K562 (cell line): ENCODE results near the gene ATG14. TPM values are rescaled to one million over a fixed set of nuclear protein-coding genes. Genes with fewer than 3 reads are reported as not detected.

Experiments
- ATAC-seq: fragments of 200-7000 bp; cut with Tn5 transposase; 3 replicates; pipeline ENCODE4 v1.9.1; 2020; ENCODE audit warnings: moderate library complexity
- BruUV-seq: library from RNA; stranded (reverse); fragments of 400-500 nt; replicated peaks from 2 replicates; lab custom pipeline; 2021; lab: Mats Ljungman, UMichigan
- CTCF ChIA-PET: fragments of 300-600 bp; formaldehyde crosslinking; extraction: SDS; loops from one replicate; lab custom pipeline; 2021; ENCODE audit warnings: low intra/inter-chr PET ratio; lab: Yijun Ruan, JAX
- POLR2A ChIA-PET: fragments of 300-600, 350-650 bp; sonication (Branson Sonifier 250); formaldehyde crosslinking; extraction: SDS; loops from one replicate; lab custom pipeline; 2021; ENCODE audit warnings: antibody characterized with exemption, inconsistent platforms; lab: Yijun Ruan, JAX
- DNase-seq, 4 experiments: peaks; one replicate each; pipeline versions ENCODE4 v3.0.0 to v3.0.0-alpha.2; 2011 to 2018; ENCODE audit warnings: low spot score in 3 of 4, mixed read lengths in 3 of 4; ENCODE audit errors: extremely low read depth in 1 of 4
- FAIRE-seq: peaks from 2 replicates; lab custom pipeline; 2011; peaks lifted over from hg19 to GRCh38; lab: Jason Lieb, UNC
- H2AFZ ChIP-seq: 2 replicates; pipeline ENCODE4 v1.6.0; 2011; ENCODE audit warnings: low read depth, low read length, control low read depth, inconsistent platforms
- H3K27ac ChIP-seq: fragments of 200-600 bp; 3 replicates; pipeline ENCODE4 v1.8.0; 2011; ENCODE audit warnings: low read depth, mild to moderate bottlenecking, control low read depth, inconsistent platforms, low read length, moderate library complexity, mixed read lengths; ENCODE audit errors: extremely low read depth
- H3K27me3 ChIP-seq, 2 experiments: fragments of 300-600 bp in 1 of 2; 2 replicates in 1 of 2; 3 replicates in 1 of 2; pipeline versions ENCODE4 v1.6.0 to v1.8.0; 2011; ENCODE audit warnings: inconsistent platforms in 2 of 2, low read length in 2 of 2, mild to moderate bottlenecking in 1 of 2, mixed read lengths in 1 of 2, moderate library complexity in 1 of 2; ENCODE audit not compliant: control insufficient read depth in 2 of 2, insufficient read depth in 2 of 2
- H3K36me3 ChIP-seq: fragments of 300-600 bp; 3 replicates; pipeline ENCODE4 v1.8.0; 2011; ENCODE audit warnings: mild to moderate bottlenecking, low read length, inconsistent platforms; ENCODE audit not compliant: control insufficient read depth, insufficient read depth
- H3K4me1 ChIP-seq, 2 experiments: fragments of 200-600 bp in 1 of 2; replicated peaks in 1 of 2; 2 replicates in 1 of 2; 3 replicates in 1 of 2; pipeline versions ENCODE4 v1.5.1 to v1.8.0; 2011; ENCODE audit warnings: inconsistent platforms in 2 of 2, low read length in 2 of 2, mild to moderate bottlenecking in 1 of 2, mixed read lengths in 1 of 2, moderate library complexity in 1 of 2; ENCODE audit not compliant: control insufficient read depth in 2 of 2, insufficient read depth in 2 of 2
- H3K4me2 ChIP-seq: 2 replicates; pipeline ENCODE4 v1.6.1; 2011; ENCODE audit warnings: low read length, control low read depth, inconsistent platforms, mixed read lengths; ENCODE audit not compliant: insufficient read depth
- H3K4me3 ChIP-seq: fragments of 200-600 bp; sonication (generic), shearing (Covaris generic); 2 replicates; pipeline ENCODE4 v1.5.1; 2016; ENCODE audit warnings: control low read depth, inconsistent platforms
- H3K79me2 ChIP-seq: fragments of 200-600 bp; 3 replicates; pipeline ENCODE4 v1.8.0; 2011; ENCODE audit warnings: low read length, inconsistent platforms; ENCODE audit not compliant: control insufficient read depth, insufficient read depth
- H3K9ac ChIP-seq, 2 experiments: 2 replicates each; pipeline versions ENCODE4 v1.6.0 to v1.6.1; 2011; ENCODE audit warnings: low read depth in 2 of 2, low read length in 2 of 2, control low read depth in 1 of 2, inconsistent platforms in 1 of 2, mild to moderate bottlenecking in 1 of 2, mixed read lengths in 1 of 2; ENCODE audit not compliant: insufficient read depth in 1 of 2
- H3K9me1 ChIP-seq: one replicate; pipeline ENCODE4 v1.6.0; 2011; ENCODE audit warnings: inconsistent platforms, mild to moderate bottlenecking, low read length, moderate library complexity; ENCODE audit not compliant: control insufficient read depth, insufficient read depth
- H3K9me3 ChIP-seq: replicated peaks from 2 replicates; pipeline ENCODE4 v1.5.1; 2011; ENCODE audit warnings: low read depth, low read length, inconsistent platforms; ENCODE audit not compliant: control insufficient read depth, insufficient read depth
- H4K20me1 ChIP-seq: replicated peaks from 2 replicates; pipeline ENCODE4 v1.6.1; 2011; ENCODE audit warnings: low read length, inconsistent platforms, mixed read lengths; ENCODE audit not compliant: control insufficient read depth, insufficient read depth
- ADNP ChIP-seq: fragments of 200-800 bp; sonication (Bioruptor generic); IDR thresholded peaks from 2 replicates; pipeline ENCODE4 v1.6.1; 2016; ENCODE audit warnings: missing genetic modification characterization, missing compliant biosample characterization
- ARHGAP35 ChIP-seq: fragments of 450-650 bp; IDR thresholded peaks from 2 replicates; pipeline ENCODE4 v1.6.1; 2018; ENCODE audit not compliant: partially characterized antibody
- CTBP1 ChIP-seq: fragments of 450-650 bp; IDR thresholded peaks from 2 replicates; pipeline ENCODE4 v1.6.1; 2016; ENCODE audit warnings: borderline replicate concordance
- DDX20 ChIP-seq: fragments of 450-650 bp; IDR thresholded peaks from 2 replicates; pipeline ENCODE4 v1.6.1; 2016; ENCODE audit warnings: missing genetic modification characterization, low read depth, mild to moderate bottlenecking, missing compliant biosample characterization, moderate library complexity
- TCFL5 ChIP-seq: fragments of 250-450 bp; sonication (Bioruptor Pico); conservative IDR thresholded peaks from 2 replicates; pipeline ENCODE4 v1.6.1; 2021; ENCODE audit warnings: mild to moderate bottlenecking, moderate library complexity, matching md5 sums
- TEAD2 ChIP-seq: fragments of 450-650 bp; IDR thresholded peaks from 2 replicates; pipeline ENCODE4 v1.6.1; 2016; ENCODE audit warnings: missing genetic modification characterization, control low read depth, missing compliant biosample characterization
- WGBS: fragments of 100-300 bp; shearing (Covaris generic); methylation state at CpG from one replicate; pipeline ENCODE4 v1.1.6; 2016; ENCODE audit warnings: low coverage, mixed read lengths; ENCODE audit not compliant: insufficient coverage; ENCODE audit errors: missing lambda C conversion rate; 5-methylcytosine and 5-hydroxymethylcytosine counted together
- in situ Hi-C: fragments of 300-500 bp; cut with MboI; formaldehyde crosslinking; loops from 4 replicates; pipeline ENCODE4 v1.15.0; 2018; ENCODE audit warnings: inconsistent platforms, mixed read lengths
- intact Hi-C: fragments of 100-400 bp; cut with micrococcal nuclease; formaldehyde crosslinking; loops from 2 replicates; pipeline ENCODE4 v1.14.2; 2022
- polyA plus RNA-seq, 8 experiments: library from polyadenylated mRNA; depleted of rRNA in 4 of 8; stranded (reverse) in 5 of 8; unstranded in 3 of 8; fragments of >200 nt; fragmentation: Nextera tagmentation in 2 of 8; fragmentation: Illumina TruSeq in 1 of 8; extraction: Ambion mirVana in 2 of 8; extraction: Trizol in 1 of 8; gene quantifications; 2 replicates each; pipeline versions ENCODE4 v1.2.1 to v1.2.3, GENCODE V29; 2011 to 2014; ENCODE audit warnings: inconsistent platforms in 1 of 8, missing spikeins in 1 of 8
- total RNA-seq, 7 experiments: library from RNA; depleted of rRNA in 6 of 7; stranded (reverse); fragments of >200 nt in 6 of 7; fragmentation: Illumina TruSeq in 2 of 7; extraction: Trizol in 2 of 7; gene quantifications; 2 replicates each; pipeline versions ENCODE4 v1.2.1 to v1.2.3, GENCODE V29; 2011 to 2021; ENCODE audit warnings: low replicate concordance in 1 of 7
- TF ChIP-seq, protein P1 (sequence below): fragments of 250-450 bp; sonication (Bioruptor Pico); IDR thresholded peaks from 2 replicates; pipeline ENCODE4 v1.8.0; 2021; ENCODE audit warnings: moderate library complexity, mild to moderate bottlenecking, inconsistent platforms
- TF ChIP-seq, protein P2 (sequence below): fragments of 200-600 bp; sonication (generic); IDR thresholded peaks from one replicate; pipeline ENCODE4 v1.6.1; 2012; ENCODE audit warnings: mild to moderate bottlenecking, low read depth, low read length, inconsistent platforms

The ATG14 gene
- total and polyA plus RNA-seq, 9 of the 15 experiments (the other 6 are each of a cell fraction or from before 2014, with no cell fraction given): 0.55 to 4.2 (median 3.5) TPM

DNA sequence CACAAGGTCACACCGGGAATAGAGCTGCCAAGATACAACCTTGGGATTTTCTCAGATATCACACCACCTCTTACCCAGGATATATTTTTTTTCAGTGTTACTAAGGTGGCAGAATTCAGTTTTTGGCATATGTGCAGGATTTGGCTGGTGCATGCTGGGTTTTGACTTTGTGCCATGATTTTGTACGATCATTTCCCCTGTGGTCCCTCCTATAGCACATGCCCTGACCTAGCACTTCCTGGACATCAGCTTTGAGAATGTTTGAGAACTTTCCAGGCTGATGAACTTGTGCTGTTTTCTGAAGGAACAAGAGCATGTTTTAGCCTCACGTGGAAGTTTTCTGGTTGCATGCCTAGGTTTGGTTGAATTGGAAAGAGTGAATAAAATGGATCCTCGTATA lies 39.8 kb upstream of the ATG14 start:
- Histone ChIP-seq H3K9ac (no peak overlapping the region), H2AFZ (no peak overlapping the region), H3K4me2 (no peak overlapping the region), H3K27ac (no peak overlapping the region), H3K9me3 (no peaks in the 10 kb centered on the region), H3K9me1 (no peaks in the 10 kb centered on the region), H4K20me1 (no peaks in the 10 kb centered on the region), H3K4me1 (peaks cover 0 to 6% of the 10 kb centered on the region in 2 experiments; a peak in 1 of 5 replicates), H3K27me3 (no peaks in the 10 kb centered on the region; a peak in 1 of 5 replicates), H3K36me3 (no peaks in the 10 kb centered on the region), H3K4me3 (no peak overlapping the region), H3K79me2 (no peaks in the 10 kb centered on the region)
- CTCF ChIA-PET: no interaction called here
- POLR2A ChIA-PET: no interaction called here
- WGBS: 0% methylated on average over 4 of the region's 4 CpGs
- DNase-seq: no peak
- intact Hi-C loops: no loop called here
- FAIRE-seq: no peak
- in situ Hi-C loops: no loop called here
- no peak for ATAC-seq
- BruUV-seq: no TSS peak
- TF ChIP-seq DDX20 (tag) (no peak), TEAD2 (no peak), ARHGAP35 (no peak), CTBP1 (no peak), ADNP (no peak), TCFL5 (CRISPR knock-in tag) (no peak)
- TF ChIP-seq, protein P1, sequence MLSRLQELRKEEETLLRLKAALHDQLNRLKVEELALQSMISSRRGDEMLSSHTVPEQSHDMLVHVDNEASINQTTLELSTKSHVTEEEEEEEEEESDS (CRISPR knock-in tag): no peak
- TF ChIP-seq, protein P2, sequence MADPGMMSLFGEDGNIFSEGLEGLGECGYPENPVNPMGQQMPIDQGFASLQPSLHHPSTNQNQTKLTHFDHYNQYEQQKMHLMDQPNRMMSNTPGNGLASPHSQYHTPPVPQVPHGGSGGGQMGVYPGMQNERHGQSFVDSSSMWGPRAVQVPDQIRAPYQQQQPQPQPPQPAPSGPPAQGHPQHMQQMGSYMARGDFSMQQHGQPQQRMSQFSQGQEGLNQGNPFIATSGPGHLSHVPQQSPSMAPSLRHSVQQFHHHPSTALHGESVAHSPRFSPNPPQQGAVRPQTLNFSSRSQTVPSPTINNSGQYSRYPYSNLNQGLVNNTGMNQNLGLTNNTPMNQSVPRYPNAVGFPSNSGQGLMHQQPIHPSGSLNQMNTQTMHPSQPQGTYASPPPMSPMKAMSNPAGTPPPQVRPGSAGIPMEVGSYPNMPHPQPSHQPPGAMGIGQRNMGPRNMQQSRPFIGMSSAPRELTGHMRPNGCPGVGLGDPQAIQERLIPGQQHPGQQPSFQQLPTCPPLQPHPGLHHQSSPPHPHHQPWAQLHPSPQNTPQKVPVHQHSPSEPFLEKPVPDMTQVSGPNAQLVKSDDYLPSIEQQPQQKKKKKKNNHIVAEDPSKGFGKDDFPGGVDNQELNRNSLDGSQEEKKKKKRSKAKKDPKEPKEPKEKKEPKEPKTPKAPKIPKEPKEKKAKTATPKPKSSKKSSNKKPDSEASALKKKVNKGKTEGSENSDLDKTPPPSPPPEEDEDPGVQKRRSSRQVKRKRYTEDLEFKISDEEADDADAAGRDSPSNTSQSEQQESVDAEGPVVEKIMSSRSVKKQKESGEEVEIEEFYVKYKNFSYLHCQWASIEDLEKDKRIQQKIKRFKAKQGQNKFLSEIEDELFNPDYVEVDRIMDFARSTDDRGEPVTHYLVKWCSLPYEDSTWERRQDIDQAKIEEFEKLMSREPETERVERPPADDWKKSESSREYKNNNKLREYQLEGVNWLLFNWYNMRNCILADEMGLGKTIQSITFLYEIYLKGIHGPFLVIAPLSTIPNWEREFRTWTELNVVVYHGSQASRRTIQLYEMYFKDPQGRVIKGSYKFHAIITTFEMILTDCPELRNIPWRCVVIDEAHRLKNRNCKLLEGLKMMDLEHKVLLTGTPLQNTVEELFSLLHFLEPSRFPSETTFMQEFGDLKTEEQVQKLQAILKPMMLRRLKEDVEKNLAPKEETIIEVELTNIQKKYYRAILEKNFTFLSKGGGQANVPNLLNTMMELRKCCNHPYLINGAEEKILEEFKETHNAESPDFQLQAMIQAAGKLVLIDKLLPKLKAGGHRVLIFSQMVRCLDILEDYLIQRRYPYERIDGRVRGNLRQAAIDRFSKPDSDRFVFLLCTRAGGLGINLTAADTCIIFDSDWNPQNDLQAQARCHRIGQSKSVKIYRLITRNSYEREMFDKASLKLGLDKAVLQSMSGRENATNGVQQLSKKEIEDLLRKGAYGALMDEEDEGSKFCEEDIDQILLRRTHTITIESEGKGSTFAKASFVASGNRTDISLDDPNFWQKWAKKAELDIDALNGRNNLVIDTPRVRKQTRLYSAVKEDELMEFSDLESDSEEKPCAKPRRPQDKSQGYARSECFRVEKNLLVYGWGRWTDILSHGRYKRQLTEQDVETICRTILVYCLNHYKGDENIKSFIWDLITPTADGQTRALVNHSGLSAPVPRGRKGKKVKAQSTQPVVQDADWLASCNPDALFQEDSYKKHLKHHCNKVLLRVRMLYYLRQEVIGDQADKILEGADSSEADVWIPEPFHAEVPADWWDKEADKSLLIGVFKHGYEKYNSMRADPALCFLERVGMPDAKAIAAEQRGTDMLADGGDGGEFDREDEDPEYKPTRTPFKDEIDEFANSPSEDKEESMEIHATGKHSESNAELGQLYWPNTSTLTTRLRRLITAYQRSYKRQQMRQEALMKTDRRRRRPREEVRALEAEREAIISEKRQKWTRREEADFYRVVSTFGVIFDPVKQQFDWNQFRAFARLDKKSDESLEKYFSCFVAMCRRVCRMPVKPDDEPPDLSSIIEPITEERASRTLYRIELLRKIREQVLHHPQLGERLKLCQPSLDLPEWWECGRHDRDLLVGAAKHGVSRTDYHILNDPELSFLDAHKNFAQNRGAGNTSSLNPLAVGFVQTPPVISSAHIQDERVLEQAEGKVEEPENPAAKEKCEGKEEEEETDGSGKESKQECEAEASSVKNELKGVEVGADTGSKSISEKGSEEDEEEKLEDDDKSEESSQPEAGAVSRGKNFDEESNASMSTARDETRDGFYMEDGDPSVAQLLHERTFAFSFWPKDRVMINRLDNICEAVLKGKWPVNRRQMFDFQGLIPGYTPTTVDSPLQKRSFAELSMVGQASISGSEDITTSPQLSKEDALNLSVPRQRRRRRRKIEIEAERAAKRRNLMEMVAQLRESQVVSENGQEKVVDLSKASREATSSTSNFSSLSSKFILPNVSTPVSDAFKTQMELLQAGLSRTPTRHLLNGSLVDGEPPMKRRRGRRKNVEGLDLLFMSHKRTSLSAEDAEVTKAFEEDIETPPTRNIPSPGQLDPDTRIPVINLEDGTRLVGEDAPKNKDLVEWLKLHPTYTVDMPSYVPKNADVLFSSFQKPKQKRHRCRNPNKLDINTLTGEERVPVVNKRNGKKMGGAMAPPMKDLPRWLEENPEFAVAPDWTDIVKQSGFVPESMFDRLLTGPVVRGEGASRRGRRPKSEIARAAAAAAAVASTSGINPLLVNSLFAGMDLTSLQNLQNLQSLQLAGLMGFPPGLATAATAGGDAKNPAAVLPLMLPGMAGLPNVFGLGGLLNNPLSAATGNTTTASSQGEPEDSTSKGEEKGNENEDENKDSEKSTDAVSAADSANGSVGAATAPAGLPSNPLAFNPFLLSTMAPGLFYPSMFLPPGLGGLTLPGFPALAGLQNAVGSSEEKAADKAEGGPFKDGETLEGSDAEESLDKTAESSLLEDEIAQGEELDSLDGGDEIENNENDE: no peak
